Fibroblast of skin of scalp (primary cell): Measurements from ENCODE around the gene TOPAZ1. TPM values are rescaled to one million over a fixed set of nuclear protein-coding genes. Genes with fewer than 3 reads are reported as not detected.
A peak's percentile ranks its signal among the peaks of the same experiment; 100 is the strongest.

Experiments used
- DNase-seq: peaks from one replicate; pipeline ENCODE4 v3.0.0-alpha.2; 2013
- polyA plus RNA-seq, 2 experiments: library from polyadenylated mRNA; unstranded; fragments of 120-200 nt; gene quantifications; one replicate each; pipeline ENCODE4 v1.2.1, GENCODE V29; 2013; ENCODE audit not compliant: insufficient read length in 2 of 2

The TOPAZ1 gene
- polyA plus RNA-seq (2013, experiment 1 of 2; ENCODE audit: insufficient read length), result not detected
- polyA plus RNA-seq (2013, experiment 2 of 2; ENCODE audit: insufficient read length), result not detected

- DNase-seq, result no peak
Measured at GRCh38 chr3:44241706-44242105, at the start of gene TOPAZ1. Gene TOPAZ1, plus strand, starts transcription at chr3:44241886. Its CDS starts 168 bp downstream, at chr3:44242054.

GRCh38 chr3:44198284-44199269 is 43.1 kb upstream of the TOPAZ1 start:
- DNase-seq, result peak; percentile 71

- no peak for DNase-seq
Measured at GRCh38 chr3:44206261-44206660, 35.4 kb upstream of the TOPAZ1 start.

GRCh38 chr3:44206862-44207652 is 34.6 kb upstream of the TOPAZ1 start:
- DNase-seq, result no peak

- peak; percentile 39 for DNase-seq
Measured at GRCh38 chr3:44208086-44208485, 33.6 kb upstream of the TOPAZ1 start.

- DNase-seq, result no peak
Measured at GRCh38 chr3:44208568-44208967, 33.1 kb upstream of the TOPAZ1 start.

GRCh38 chr3:44210967-44211366 is 30.7 kb upstream of the TOPAZ1 start:
- DNase-seq, result no peak

GRCh38 chr3:44222337-44222736 is 19.3 kb upstream of the TOPAZ1 start:
- DNase-seq, result no peak

- DNase-seq, result peak; percentile 76
Measured at GRCh38 chr3:44223299-44223698, 18.4 kb upstream of the TOPAZ1 start.

- no peak for DNase-seq
Measured at GRCh38 chr3:44224131-44224530, 17.6 kb upstream of the TOPAZ1 start.

GRCh38 chr3:44226573-44226972 is 15.1 kb upstream of the TOPAZ1 start:
- no peak for DNase-seq

GRCh38 chr3:44227632-44228031 is 14.1 kb upstream of the TOPAZ1 start:
- DNase-seq, result no peak

- DNase-seq, result no peak
Measured at GRCh38 chr3:44228900-44229299, 12.8 kb upstream of the TOPAZ1 start.

GRCh38 chr3:44232407-44232806 is 9.3 kb upstream of the TOPAZ1 start:
- no peak for DNase-seq

GRCh38 chr3:44234648-44235268 is 6.9 kb upstream of the TOPAZ1 start:
- no peak for DNase-seq

- DNase-seq, result peak; percentile 85
Measured at GRCh38 chr3:44235604-44236484, 5.8 kb upstream of the TOPAZ1 start.

GRCh38 chr3:44236485-44236908 is 5.2 kb upstream of the TOPAZ1 start:
- DNase-seq, result no peak

GRCh38 chr3:44237161-44237560 is 4.5 kb upstream of the TOPAZ1 start:
- DNase-seq, result no peak

- no peak for DNase-seq
Measured at GRCh38 chr3:44237665-44238064, 4.0 kb upstream of the TOPAZ1 start.

- DNase-seq, result no peak
Measured at GRCh38 chr3:44238889-44239288, 2.8 kb upstream of the TOPAZ1 start.

- DNase-seq, result no peak
Measured at GRCh38 chr3:44240061-44240460, 1.6 kb upstream of the TOPAZ1 start.

- no peak for DNase-seq
Measured at GRCh38 chr3:44242721-44243120, 1.0 kb downstream of the TOPAZ1 start.
